HG03045 (cell line): ENCODE data around the gene BABAM2.

Experiments
- ATAC-seq: cut with Tn5 transposase; IDR thresholded peaks from one replicate; pipeline ENCODE4 v1.9.1; 2021; ENCODE audit warnings: mild to moderate bottlenecking, moderate library complexity; ENCODE audit not compliant: unreplicated experiment

Gene BABAM2

DNA sequence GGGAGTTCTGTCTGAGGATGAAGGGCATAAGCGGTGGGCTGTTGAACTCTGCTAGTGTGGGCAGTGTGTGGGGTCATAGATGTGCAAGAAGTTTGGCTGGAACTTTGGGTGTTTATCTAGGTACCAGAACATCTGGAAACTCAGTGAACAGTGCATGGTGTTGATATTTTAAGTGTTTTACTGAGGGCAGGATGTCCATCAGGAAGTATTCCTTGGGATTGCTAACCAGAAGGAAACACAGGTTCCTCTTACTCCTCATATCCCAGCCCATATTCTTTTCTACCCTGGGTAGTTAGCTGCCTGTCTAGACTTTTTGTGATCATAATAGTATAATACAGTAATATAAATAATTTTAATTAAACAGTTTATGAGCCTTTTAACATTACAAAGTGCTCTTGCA is 15.5 kb downstream of the BABAM2 start:
- ATAC-seq, result no peak

DNA sequence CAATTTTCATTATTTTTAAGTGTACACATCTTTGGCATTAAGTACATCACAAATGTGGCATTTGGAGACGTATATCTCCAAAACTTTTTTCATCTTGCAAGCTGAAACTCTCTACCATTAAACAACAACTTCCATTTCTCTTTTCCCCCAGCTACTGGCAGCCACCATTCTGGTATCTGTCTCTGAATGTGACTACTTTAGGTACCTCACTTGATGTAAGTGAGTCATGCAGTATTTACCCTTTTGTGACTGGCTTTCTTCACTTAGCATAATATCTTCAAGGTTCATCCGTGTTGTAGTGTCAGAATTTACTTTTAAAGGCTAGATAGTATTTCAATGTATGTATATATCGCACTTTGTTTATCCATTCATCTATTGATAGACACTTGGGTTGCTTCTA is 17.0 kb downstream of the BABAM2 start:
- ATAC-seq, result no peak

DNA sequence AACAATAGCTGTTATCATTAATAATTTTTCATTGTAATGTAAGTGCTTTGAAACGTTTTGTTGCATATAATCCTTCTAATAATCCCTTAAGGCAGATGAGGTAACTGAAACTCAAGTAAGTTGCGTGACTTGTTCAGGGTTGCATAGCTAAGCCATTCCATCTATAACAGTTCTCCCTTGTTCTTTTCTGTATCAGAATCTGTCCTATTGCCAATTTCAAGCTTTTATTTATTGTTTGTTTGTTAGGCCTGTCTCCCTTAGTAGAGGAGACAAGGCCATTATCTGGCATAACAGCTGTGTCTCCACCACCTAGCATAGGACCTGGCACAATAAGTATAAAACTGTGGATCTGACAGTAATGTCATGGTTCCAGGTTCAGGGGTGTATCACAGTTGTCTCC is 19.4 kb downstream of the BABAM2 start:
- ATAC-seq, result no peak

DNA sequence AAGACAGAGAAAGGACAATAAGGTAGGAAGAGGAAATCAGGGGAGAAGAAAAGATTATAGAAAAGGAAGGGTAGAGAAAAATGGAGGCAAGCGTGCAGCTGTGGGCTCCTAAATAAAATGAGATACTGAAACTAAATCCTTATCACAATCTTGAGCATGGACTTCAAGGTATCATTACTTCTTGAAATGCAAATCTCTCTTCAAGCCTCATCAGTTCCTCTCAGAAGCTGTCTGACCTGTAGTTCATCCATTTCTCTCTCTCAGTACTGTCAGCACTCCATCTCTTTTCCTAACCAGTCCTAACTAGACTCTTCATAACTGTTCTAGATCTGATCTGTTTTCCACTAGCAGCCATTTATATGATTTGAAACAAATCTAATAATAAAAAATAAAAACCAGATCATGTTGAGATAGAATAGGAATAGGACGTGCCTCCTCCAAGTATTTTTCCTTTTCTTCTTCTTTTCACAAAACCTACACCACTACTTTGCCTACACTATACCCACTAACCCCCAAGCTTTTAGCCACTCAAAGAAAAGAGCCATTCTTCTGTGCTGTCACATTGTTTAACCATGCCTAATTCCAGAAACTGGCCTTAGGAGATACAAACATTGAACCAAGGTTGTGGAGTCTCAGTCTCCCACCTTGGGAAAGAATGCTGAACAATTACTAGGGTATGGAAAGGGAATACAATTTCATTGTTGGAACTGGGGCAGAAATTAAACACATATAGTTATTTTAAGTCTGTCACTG is 21.1 kb downstream of the BABAM2 start:
- ATAC-seq, result no peak

DNA sequence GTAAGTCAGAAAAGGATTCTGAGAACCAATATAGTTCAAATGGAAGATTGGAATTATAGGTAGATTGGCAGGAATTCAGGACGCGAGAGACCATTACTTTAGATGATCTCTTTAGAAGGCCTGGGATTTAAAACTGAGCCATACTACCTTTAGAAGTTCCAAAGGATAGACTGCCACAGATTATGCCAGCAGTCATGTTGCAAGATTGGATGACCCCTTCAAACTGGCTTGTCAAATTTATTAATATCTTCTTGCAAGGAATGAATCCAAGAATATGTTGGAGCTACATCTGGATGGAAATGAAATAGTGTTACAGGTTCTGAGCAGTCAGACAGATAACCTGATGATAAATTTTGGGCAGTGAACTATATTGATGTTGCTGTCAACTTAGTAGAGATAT is 22.0 kb downstream of the BABAM2 start:
- no peak for ATAC-seq

DNA sequence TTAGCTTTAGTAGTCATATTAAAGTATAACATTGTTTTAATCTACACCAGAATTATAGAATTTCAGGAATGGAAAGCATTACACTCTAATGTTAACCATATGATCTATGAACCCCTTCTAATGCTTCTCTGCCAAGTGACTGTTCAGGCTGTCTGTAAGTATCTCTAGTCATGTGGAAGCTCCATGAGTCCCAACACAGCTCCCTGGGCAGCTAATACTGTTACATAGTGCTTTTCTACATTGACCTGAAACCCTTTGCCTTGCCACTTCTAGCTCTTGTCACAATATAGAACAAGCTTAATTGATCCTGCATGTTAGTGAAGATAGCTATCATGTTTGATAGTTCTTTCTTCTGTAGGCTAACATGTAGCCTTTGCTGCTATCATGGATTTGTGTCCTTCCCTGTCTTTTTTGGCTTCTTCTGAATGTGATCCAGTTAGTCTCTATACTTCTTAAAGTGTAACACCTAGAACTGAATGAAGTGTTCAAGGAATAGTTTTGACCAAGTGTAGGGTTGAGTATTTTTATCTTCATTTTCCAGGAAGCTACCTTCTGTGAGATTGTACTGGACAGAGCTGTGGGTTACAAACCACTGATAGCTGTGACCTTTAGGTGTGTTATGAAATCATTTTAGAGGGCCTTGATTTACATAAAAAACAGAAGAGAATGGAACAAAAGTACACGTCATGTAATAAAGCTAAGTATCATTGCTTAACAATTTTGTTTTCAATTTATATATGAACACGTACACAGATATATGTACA is 23.7 kb downstream of the BABAM2 start:
- no peak for ATAC-seq

DNA sequence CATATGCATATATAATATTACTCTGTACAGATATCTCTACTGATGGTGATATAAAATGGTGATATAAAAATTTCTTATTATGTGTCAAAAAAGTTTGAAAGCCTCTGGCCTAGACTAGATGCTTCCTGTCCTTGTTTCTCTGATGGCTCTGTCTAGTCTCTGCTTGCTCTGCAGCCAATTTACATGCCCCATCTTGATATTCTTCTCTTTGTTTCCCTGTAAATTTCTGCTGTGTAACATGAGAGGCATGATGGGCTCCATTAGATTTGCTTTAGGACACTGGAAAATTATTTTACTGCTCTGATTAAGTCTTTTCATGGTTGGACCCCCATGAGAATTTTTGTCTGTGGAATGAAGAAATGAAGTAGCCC is 24.3 kb downstream of the BABAM2 start:
- no peak for ATAC-seq

DNA sequence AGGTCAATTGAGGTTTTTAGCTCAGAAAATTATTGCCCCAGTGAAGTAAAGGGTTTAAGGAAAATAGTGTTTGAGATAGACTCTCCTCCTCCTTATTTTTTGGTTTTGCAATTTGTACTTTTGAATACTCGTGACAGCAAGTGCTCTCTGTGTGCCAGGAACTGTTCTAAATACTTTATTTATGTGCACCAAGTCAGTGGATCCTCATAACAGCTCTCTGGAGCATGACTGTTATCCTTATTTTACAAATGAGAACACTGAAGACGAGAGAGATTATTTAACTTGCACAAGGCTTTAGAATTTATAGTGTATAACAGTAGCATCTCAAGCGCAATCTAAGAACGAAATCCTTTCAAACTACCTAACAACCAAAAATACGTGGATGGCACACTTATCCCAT is 24.7 kb downstream of the BABAM2 start:
- ATAC-seq, result no peak

DNA sequence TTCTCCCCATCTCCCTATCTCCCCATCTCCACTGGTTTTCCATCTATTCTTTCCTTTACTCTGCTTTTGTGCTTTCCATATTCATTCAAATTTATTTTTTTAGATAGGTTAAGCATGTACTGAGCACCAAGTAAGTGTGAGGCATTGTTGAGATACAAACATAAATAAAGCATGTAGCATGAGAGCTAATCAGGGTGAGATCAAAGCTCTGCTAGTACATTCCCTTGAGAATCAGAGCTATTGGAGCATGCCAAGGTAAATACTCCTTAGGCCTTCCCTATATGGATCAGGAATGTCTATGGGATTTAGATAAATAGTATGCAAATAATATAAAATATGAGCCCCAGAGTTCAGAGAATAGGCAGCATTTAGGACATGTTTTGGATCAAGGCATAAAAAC is 25.3 kb downstream of the BABAM2 start:
- ATAC-seq, result no peak

DNA sequence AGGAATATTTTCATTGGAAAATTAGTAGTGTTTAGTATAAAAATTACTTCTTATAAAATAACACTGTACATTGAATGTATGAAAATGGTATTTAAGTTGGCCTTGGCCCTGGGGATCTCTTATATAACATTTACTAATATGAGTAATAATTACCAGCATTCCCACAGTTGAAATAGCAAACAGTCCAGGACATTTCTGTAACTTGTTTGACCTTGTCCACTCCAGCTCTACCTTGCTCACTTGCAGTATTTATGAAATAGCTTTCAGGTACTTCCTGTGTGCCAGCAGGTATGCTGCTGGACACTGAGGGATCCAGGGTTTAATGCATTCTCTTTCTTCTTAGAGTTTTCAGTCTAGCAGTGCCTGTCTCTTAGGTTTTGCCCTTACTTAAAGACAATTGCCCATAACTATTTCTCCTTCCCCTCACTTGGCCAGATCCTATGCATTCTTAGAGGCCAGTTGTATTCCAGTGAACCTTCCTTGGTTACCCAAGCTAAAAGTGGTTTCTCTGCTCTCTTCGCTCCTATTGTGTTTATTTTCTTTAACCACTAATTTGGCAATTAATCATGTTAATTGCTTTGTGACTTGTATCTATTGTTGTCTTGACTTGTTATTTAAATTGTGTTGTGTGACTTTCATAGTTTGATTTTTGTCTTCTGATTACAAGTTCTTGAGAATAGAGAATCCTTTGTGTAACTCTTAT is 25.9 kb downstream of the BABAM2 start:
- no peak for ATAC-seq

DNA sequence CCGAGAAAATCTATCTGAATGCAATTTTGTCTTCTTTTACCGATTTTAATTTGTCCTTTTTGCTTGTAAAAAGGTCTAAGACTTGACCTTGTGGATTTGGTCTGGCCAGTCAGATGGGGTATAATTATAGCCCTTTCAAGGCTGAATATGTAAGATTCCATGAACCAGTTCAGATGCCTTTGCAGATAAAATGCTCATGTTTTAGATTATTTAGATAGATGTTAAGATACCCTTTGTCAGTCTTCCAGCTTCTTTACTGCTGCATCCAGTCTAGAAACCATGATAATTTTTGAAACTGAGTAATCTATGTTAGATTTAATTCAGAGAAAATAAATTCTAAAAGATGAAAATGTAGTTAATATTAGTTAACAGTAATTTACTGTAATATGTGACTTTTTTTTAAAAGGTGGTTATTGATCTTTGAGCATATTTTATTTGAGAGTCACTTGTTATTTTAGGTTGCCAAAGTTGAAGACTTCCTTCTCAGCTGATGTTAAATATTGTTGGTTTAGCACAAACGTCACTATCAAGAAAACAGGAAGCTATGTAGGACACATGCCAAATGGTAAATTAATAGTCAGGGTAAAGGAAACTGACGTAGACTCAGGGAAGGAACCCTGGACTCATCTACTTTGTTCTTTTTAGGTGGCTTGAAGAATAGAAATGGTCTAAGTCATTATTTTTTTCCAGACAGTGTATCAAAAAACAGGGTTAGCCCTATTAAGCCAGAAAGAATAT is 29.8 kb downstream of the BABAM2 start:
- no peak for ATAC-seq

DNA sequence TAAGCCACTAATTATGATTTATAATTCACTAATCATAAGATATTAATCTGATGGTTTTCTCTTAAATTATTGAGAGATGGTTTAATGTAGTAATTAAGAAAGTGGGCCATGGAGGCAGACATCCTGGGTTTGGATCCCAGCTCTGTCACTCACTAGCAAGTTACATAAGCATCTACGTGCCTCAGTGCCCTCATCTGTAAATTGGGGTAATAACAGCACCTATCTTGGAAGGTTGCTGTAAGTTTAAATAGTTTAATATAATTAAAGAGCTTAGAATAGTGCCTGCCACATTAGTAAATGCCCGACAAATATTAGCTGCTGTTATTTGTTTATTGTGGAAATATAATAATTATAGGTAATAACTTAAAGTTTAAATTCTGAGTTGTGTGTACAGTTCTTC is 30.9 kb downstream of the BABAM2 start:
- no peak for ATAC-seq

DNA sequence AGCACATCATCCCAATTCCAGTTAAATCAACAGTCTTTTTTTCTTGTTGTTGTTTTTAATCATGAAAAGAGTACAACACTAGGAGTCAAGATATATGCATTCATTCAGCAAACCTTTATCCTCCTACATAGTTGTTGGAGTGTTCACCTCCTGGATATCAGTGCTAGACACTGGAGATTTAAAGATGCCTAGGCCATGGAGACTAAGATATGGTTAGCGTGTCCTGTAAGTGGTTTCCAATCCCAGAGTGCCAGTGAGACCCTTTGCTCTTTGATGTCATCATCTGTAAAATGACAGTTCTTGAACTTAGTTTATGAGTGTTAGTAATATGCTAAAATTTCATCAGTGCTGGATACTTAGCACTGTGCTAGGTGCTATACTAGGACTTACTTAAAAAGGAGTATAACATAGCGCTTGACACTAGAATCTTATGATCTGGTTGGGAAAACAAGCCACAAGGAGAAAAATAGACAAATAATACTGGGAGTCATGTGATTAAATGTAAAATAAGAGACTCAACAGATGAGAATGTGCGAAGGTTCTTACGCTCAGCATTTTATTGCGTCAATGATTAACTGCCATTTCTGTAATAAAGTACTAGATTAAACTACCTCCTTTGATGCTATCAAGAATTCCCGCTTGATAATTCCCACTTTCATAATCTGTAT is 31.5 kb downstream of the BABAM2 start:
- ATAC-seq, result no peak

DNA sequence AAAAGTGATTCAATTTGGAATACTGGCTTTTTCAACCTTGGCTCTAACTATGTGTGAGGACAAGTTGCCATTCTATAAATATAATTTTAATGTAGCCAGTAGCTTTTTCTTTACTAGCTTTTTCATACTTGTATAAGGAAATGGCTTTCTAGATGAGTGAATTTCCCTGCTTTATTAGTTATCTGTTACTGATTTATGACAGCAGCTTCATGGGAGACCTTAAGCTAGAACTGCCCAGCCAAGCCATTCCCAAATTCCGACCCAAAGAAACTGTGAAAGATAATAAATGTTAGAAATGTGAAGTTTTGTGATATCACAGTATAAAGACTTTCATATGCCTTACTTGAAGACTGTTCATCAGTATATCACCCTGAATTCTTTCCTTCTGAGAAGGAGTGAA is 32.3 kb downstream of the BABAM2 start:
- no peak for ATAC-seq

DNA sequence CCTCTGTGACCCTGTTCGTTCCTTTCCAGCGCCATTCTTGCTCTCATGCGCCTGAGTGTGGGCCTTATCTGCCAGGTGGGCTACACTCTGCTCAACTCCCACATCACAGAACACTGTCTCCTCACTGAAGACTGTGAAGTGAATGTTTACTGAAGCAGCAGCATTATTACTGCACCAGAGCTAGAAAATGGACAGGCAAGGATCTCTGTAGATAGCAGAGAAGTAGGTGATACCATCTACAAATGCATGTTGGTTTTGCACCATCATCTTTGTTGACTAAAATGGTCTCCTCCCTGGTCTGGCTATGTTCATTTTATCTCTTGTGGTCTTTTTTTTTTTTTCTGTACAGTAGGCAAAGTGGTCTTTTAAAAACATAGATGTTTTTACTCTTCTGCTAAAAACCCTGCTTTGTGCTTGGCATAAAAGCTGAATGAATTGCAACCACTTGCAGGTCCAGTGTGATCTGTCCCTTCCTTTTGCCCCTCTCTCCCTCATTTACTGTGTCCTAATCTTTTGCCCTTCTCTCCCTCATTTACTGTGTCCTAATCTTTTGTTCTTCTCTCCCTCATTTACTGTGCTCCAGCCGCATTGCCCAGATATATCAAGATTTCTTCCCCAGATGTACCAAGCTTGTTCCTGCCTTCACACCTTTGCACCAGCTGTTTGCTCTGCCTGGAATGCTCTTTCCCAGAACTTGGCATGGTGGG is 35.4 kb downstream of the BABAM2 start:
- no peak for ATAC-seq

DNA sequence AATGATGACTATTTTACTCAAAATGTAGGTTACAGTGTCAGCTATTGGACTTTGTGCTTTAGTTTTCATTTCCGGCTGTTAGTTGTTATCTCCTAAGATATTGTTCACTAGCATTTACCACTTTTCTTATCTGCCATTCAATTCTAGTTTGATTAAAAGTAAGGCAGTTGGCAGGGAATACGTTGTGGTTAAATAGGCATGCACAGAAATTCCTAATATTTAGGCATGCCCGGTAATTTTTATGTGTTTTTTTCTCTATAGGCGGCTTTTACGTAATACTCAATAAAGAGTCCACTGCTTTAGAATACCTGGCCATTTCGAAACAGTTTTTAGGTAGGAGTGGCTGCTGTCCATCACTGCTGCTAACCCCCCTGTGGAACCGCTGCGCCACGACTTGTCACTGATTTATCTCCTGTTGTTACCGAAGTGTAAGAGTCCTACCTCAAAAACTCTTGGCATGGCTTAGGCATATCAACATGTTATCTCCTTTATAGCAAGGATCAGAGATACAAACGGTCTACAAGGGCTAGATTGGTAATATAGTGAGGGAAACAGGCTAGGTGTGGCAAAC is 39.5 kb downstream of the BABAM2 start:
- no peak for ATAC-seq

DNA sequence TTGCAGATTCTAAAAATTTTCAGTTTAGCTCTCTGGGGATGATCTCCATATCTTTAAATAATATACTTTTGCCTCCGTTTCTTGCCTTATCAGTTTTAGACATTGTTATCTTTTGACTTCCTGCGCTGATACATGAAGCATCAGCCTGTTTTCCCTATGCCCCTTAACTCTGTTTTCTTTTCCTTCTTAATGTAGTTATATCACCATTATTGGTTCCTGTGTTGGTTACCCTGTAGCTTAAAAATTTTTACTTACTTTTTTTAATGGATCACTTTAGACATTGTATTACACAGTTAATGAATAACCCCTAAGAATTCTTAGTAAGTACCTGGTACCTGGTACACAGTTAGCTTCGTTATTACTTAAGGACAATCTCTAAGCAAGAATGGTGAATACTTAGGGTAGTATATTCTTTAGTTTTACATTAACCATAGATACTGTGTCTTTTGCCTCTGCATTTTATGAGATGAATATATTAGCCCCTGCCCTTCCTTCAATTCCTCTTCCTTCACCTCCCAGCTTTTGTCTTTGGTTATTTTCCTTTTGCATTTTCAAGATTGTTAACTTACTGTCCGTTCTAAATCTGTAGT is 40.9 kb downstream of the BABAM2 start:
- no peak for ATAC-seq

DNA sequence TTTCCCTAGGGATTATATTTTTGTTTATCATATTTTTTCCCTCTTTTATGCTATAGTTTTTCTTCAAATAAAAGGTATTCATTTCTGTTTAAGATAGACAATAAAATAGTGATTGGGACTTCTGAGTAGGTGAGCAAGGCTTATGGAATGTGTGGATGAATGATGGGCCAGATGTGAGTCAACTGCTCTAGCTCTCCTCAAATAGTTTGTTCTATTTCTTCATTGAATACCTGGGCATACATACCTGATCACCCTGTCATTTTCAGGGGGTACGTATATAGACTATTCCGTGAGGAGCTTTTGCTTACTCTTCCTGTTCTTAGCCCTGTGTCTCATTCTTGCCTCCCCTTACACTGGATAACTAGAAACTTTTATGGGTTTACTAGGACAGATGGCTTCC is 41.9 kb downstream of the BABAM2 start:
- no peak for ATAC-seq

DNA sequence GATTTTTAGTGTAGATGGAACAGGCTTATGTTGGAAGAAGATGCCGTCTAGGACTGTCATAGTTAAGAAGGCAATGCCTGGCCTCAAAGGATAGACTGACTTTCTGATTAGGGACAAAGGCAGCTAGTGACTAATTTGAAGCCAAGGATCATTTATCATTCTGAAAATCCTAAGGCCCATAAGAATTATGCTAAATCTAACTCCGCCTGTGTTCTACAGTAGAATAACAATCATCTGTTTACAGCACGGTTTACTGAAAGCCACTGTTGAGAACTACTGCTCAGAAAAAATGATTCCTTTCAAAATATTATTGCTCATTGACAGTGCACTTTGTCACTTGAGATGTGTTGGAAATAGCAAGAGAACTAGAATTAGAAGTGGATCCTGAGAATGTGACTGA is 44.5 kb downstream of the BABAM2 start:
- ATAC-seq, result no peak
